ENCODE results near the gene GRIK4. TPM values are rescaled to one million over a fixed set of nuclear protein-coding genes. Genes with fewer than 3 reads are reported as not detected.

The GRIK4 gene
- total RNA-seq, 1 donor from 2014 or later: 0.06 TPM

GRCh38 chr11:120651396-120651795 is 139.8 kb downstream of the GRIK4 start:
- no peak for TF ChIP-seq CTCF (conservative IDR thresholded peaks at IDR 0.05; ENCODE audit: low read depth, low read length)
- no peak for DNase-seq (ENCODE audit: low read depth)

GRCh38 chr11:120651836-120652235 is 140.3 kb downstream of the GRIK4 start:
- DNase-seq (ENCODE audit: low read depth): no peak
- no peak overlapping the region for H3K4me3 ChIP-seq (ENCODE audit: low read depth, low read length)
- TF ChIP-seq CTCF (conservative IDR thresholded peaks at IDR 0.05; ENCODE audit: low read depth, low read length): no peak

More at GRCh38 chr11:120651396-120651795, 139.8 kb downstream of the GRIK4 start:
- no peak overlapping the region for H3K4me3 ChIP-seq (ENCODE audit: low read depth, low read length)

GRCh38 chr11:120652705-120653335 is 141.3 kb downstream of the GRIK4 start:
- TF ChIP-seq CTCF (conservative IDR thresholded peaks at IDR 0.05; ENCODE audit: low read depth, low read length): no peak
- no peak for DNase-seq (ENCODE audit: low read depth)
- no peak overlapping the region for H3K4me3 ChIP-seq (ENCODE audit: low read depth, low read length)

- TF ChIP-seq CTCF (conservative IDR thresholded peaks at IDR 0.05; ENCODE audit: low read depth, low read length): no peak
- DNase-seq (ENCODE audit: low read depth): no peak
- H3K4me3 ChIP-seq (ENCODE audit: low read depth, low read length): no peak overlapping the region
Observed at GRCh38 chr11:120655589-120655988, 144.0 kb downstream of the GRIK4 start.

GRCh38 chr11:120657306-120658070 is 145.9 kb downstream of the GRIK4 start:
- TF ChIP-seq CTCF (conservative IDR thresholded peaks at IDR 0.05; ENCODE audit: low read depth, low read length): no peak
- H3K4me3 ChIP-seq (ENCODE audit: low read depth, low read length): no peak overlapping the region
- no peak for DNase-seq (ENCODE audit: low read depth)

GRCh38 chr11:120658071-120658423 is 146.5 kb downstream of the GRIK4 start:
- no peak overlapping the region for H3K4me3 ChIP-seq (ENCODE audit: low read depth, low read length)
- no peak for TF ChIP-seq CTCF (conservative IDR thresholded peaks at IDR 0.05; ENCODE audit: low read depth, low read length)
- DNase-seq (ENCODE audit: low read depth): no peak

GRCh38 chr11:120659076-120659475 is 147.5 kb downstream of the GRIK4 start:
- DNase-seq (ENCODE audit: low read depth): no peak
- no peak for TF ChIP-seq CTCF (conservative IDR thresholded peaks at IDR 0.05; ENCODE audit: low read depth, low read length)
- no peak overlapping the region for H3K4me3 ChIP-seq (ENCODE audit: low read depth, low read length)
